ENCODE measurements around the gene CSMD2.

- no peak for TF ChIP-seq TARDBP (IDR thresholded peaks at IDR 0.05)
- no peak for TF ChIP-seq FOXK2 (IDR thresholded peaks at IDR 0.05)
- no peak for TF ChIP-seq SP1 (IDR thresholded peaks at IDR 0.05)
- TF ChIP-seq HDGF (IDR thresholded peaks at IDR 0.05; ENCODE audit: borderline replicate concordance), result no peak
Measured at GRCh38 chr1:33802268-33802667, 362.8 kb downstream of the CSMD2 start.

Measured in HEK293T (cell line).